DND-41 (cell line): ENCODE measurements around the gene ACBD6.

Experiments used
- EZH2 ChIP-seq: IDR thresholded peaks from 3 replicates; pipeline ENCODE4 v1.6.1; 2012; ENCODE audit warnings: borderline replicate concordance, low read depth, mild to moderate bottlenecking, moderate library complexity, low read length, inconsistent platforms; ENCODE audit not compliant: severe bottlenecking
- TF ChIP-seq, protein P1 (sequence below): IDR thresholded peaks from 2 replicates; pipeline ENCODE4 v1.5.1; 2012; ENCODE audit warnings: borderline replicate concordance, low read length, moderate library complexity, mild to moderate bottlenecking; ENCODE audit not compliant: poor library complexity, severe bottlenecking; ENCODE audit errors: extremely low read depth

DNA sequence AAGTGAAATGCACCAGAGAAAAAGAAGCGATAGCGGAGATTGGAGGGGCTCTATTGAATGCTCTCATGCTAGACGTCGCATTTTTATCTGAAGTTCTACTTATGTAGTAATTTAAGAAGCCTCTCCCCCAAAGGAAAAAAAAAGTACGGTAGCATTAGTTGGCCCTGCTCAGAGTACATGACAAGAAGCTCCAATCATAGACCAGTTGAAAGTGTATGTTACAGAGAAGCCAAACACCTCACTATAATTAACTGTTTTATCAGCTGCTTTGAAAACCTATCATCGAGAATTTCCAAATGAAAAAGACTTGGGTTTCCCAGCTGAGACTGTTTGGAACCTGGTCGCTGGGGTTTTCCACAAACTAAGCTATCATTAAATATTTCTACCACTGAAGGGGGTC, 36.8 kb upstream of the ACBD6 start:
- TF ChIP-seq, protein P1, sequence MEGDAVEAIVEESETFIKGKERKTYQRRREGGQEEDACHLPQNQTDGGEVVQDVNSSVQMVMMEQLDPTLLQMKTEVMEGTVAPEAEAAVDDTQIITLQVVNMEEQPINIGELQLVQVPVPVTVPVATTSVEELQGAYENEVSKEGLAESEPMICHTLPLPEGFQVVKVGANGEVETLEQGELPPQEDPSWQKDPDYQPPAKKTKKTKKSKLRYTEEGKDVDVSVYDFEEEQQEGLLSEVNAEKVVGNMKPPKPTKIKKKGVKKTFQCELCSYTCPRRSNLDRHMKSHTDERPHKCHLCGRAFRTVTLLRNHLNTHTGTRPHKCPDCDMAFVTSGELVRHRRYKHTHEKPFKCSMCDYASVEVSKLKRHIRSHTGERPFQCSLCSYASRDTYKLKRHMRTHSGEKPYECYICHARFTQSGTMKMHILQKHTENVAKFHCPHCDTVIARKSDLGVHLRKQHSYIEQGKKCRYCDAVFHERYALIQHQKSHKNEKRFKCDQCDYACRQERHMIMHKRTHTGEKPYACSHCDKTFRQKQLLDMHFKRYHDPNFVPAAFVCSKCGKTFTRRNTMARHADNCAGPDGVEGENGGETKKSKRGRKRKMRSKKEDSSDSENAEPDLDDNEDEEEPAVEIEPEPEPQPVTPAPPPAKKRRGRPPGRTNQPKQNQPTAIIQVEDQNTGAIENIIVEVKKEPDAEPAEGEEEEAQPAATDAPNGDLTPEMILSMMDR, result no peak
- no peak for TF ChIP-seq EZH2
